Colonic mucosa (tissue), 4 donors: ENCODE results near the gene TSPAN9. TPM values are rescaled to one million over a fixed set of nuclear protein-coding genes. Genes with fewer than 3 reads are reported as not detected.

ENCODE experiments used
- DNase-seq: peaks from one replicate; pipeline ENCODE4 v3.0.0-alpha.2; 2020
- H3K27ac ChIP-seq: fragments of 200-600 bp; one replicate; pipeline ENCODE4 v1.8.0; 2021
- H3K27me3 ChIP-seq: fragments of 200-600 bp; one replicate; pipeline ENCODE4 v1.8.0; 2021
- H3K36me3 ChIP-seq: fragments of 200-600 bp; one replicate; pipeline ENCODE4 v1.8.0; 2021
- H3K4me1 ChIP-seq: fragments of 200-600 bp; one replicate; pipeline ENCODE4 v1.8.0; 2021; ENCODE audit warnings: mild to moderate bottlenecking
- H3K4me3 ChIP-seq: fragments of 200-600 bp; one replicate; pipeline ENCODE4 v1.8.0; 2021
- H3K9ac ChIP-seq, 2 donors: one replicate each; pipeline ENCODE4 v1.7.0; 2013; ENCODE audit warnings: control low read depth in 2 of 2, low read depth in 2 of 2, low read length in 2 of 2
- H3K9me3 ChIP-seq: fragments of 200-600 bp; one replicate; pipeline ENCODE4 v1.8.0; 2021
- CTCF ChIP-seq: fragments of 200-600 bp; IDR thresholded peaks from one replicate; pipeline ENCODE4 v1.8.0; 2022; ENCODE audit warnings: antibody characterized with exemption, mild to moderate bottlenecking
- intact Hi-C: fragments of 100-400 bp; cut with DNase I; formaldehyde crosslinking; loops from one replicate; pipeline ENCODE4 v1.14.1; 2022
- total RNA-seq, 2 donors: library from RNA; stranded (reverse); fragmentation: NEBNext Ultra II Directional in 1 of 2; extraction: Animal tissue kit (Norgen Biotek cat#: 25700) in 1 of 2; gene quantifications; one replicate each; pipeline ENCODE4 v1.2.1, GENCODE V29; 2021
- donor health status: healthy.
- donor health status: DM: no; HTN: no; CAD: no.
- donor health status: DM: no; HTN: no; CAD: no.

Gene TSPAN9
- total RNA-seq, 2 donors from 2014 or later, result 4.7 to 9.9 TPM

GRCh38 chr12:3117591-3118015 lies 40.4 kb downstream of the TSPAN9 start:
- Histone ChIP-seq H3K27ac (no peak overlapping the region), H3K9me3 (no peaks in the 10 kb centered on the region), H3K27me3 (no peaks in the 10 kb centered on the region), H3K4me1 (no peaks in the 10 kb centered on the region), H3K36me3 (no peaks in the 10 kb centered on the region), H3K9ac (no peak overlapping the region), H3K4me3 (no peak overlapping the region)
- intact Hi-C loops, result no loop called here
- DNase-seq, result no peak
- no peak for TF ChIP-seq CTCF

GRCh38 chr12:3119192-3119755 lies 42.1 kb downstream of the TSPAN9 start:
- Histone ChIP-seq H3K4me3 (no peak overlapping the region), H3K27me3 (no peaks in the 10 kb centered on the region), H3K9ac (no peak overlapping the region), H3K4me1 (no peaks in the 10 kb centered on the region), H3K27ac (no peak overlapping the region), H3K9me3 (no peaks in the 10 kb centered on the region), H3K36me3 (no peaks in the 10 kb centered on the region)
- no peak for TF ChIP-seq CTCF
- intact Hi-C loops, result no loop called here
- DNase-seq, result no peak

GRCh38 chr12:3119756-3120601 lies 42.8 kb downstream of the TSPAN9 start:
- no peak for TF ChIP-seq CTCF
- H3K9me3 ChIP-seq, result no peaks in the 10 kb centered on the region
- H3K4me3 ChIP-seq, result no peak overlapping the region
- no peak overlapping the region for H3K27ac ChIP-seq
- no peak overlapping the region for H3K9ac ChIP-seq
- H3K27me3 ChIP-seq, result no peaks in the 10 kb centered on the region
- H3K36me3 ChIP-seq, result no peaks in the 10 kb centered on the region
- H3K4me1 ChIP-seq, result no peaks in the 10 kb centered on the region
- intact Hi-C loops, result no loop called here
- DNase-seq, result no peak

- Histone ChIP-seq H3K4me3 (no peak overlapping the region), H3K4me1 (no peaks in the 10 kb centered on the region), H3K9me3 (no peaks in the 10 kb centered on the region), H3K9ac (no peak overlapping the region), H3K27me3 (no peaks in the 10 kb centered on the region), H3K36me3 (no peaks in the 10 kb centered on the region), H3K27ac (no peak overlapping the region)
- no peak for TF ChIP-seq CTCF
- DNase-seq, result no peak
- intact Hi-C loops, result no loop called here
These were observed 43.5 kb downstream of the TSPAN9 start for GRCh38 chr12:3120701-3121100.

GRCh38 chr12:3122841-3123678 lies 45.9 kb downstream of the TSPAN9 start:
- Histone ChIP-seq H3K4me1 (no peaks in the 10 kb centered on the region), H3K9me3 (no peaks in the 10 kb centered on the region), H3K27me3 (no peaks in the 10 kb centered on the region), H3K27ac (no peak overlapping the region), H3K36me3 (no peaks in the 10 kb centered on the region), H3K4me3 (no peak overlapping the region), H3K9ac (no peak overlapping the region)
- intact Hi-C loops, result no loop called here
- DNase-seq, result no peak
- no peak for TF ChIP-seq CTCF
